ENCODE measurements around the gene KLHL40. TPM values are rescaled to one million over a fixed set of nuclear protein-coding genes. Genes with fewer than 3 reads are reported as not detected.

KLHL40 gene
- total and polyA plus RNA-seq, 2 donors (not counting 3 experiments of a cell fraction or from before 2014, with no cell fraction given): not detected

GRCh38 chr3:42639192-42639591 is 46.1 kb upstream of the KLHL40 start:
- intact Hi-C loops (cut with micrococcal nuclease): no loop called here
- no peak overlapping the region for H3K4me3 ChIP-seq (replicated peaks in 1 of 3; ENCODE audit: insufficient read depth in 1 of 3, low read depth in 1 of 3, low read length in 3 of 3)
- no TSS peak for BruUV-seq (replicated peaks)
- H3K79me2 ChIP-seq (ENCODE audit: control insufficient read depth, insufficient read depth, low read length): peaks cover 23% of the 10 kb centered on the region
- no peak overlapping the region for H3K27ac ChIP-seq (ENCODE audit: insufficient read depth, low read depth, low read length)
- ChIA-PET POLR2A (interaction anchor here (0.5 kb wide), 1 partner anchor 15 kb away, joined by 3 read pairs; the partner anchor contains the start of gene ZBTB47), CTCF (interaction anchor here (1.7 kb wide), 1 partner anchor 26 kb away, joined by 6 read pairs; no protein-coding TSS in a partner anchor)
- no peak overlapping the region for H3K4me2 ChIP-seq (ENCODE audit: insufficient read depth, low read length)
- TF ChIP-seq POLR2A (IDR thresholded peaks at IDR 0.05; ENCODE audit: low read depth, low read length): no peak
- TF ChIP-seq POLR2AphosphoS5 (IDR thresholded peaks at IDR 0.05; ENCODE audit: insufficient read depth, low read depth, low read length): no peak
- no peak for TF ChIP-seq CTCF (IDR thresholded peaks at IDR 0.05; ENCODE audit: extremely low read depth in 1 of 2, insufficient read depth in 1 of 2, low read depth in 1 of 2, low read length in 2 of 2)
- TF ChIP-seq FOS (IDR thresholded peaks at IDR 0.05; ENCODE audit: borderline replicate concordance, insufficient read depth, low read length): no peak
- no peak for TF ChIP-seq GATA2 (IDR thresholded peaks at IDR 0.05; ENCODE audit: insufficient read depth, insufficient read length, low read depth, low read length)
- no peak for TF ChIP-seq JUN (IDR thresholded peaks at IDR 0.05; ENCODE audit: borderline replicate concordance, insufficient read depth, insufficient read length, low read depth)
- no peak for TF ChIP-seq EZH2 (IDR thresholded peaks at IDR 0.05; ENCODE audit: borderline replicate concordance, low read depth, low read length, severe bottlenecking)
- no peak for TF ChIP-seq MAX (IDR thresholded peaks at IDR 0.05; ENCODE audit: insufficient read depth, insufficient read length)
- no peak for TF ChIP-seq MYC (IDR thresholded peaks at IDR 0.05; ENCODE audit: low read depth, low read length)
- dilution Hi-C loops (cut with MboI; ENCODE audit: extremely low pct_ligation_motif_present, low sequenced_read_pairs): no loop called here
- H2AFZ ChIP-seq (ENCODE audit: low read depth, low read length): no peak overlapping the region
- H3K36me3 ChIP-seq (ENCODE audit: control insufficient read depth in 2 of 2, extremely low read depth in 1 of 2, insufficient read depth in 2 of 2, low read length in 2 of 2): peaks cover 33 to 57% of the 10 kb centered on the region in 2 experiments
- no peaks in the 10 kb centered on the region for H3K27me3 ChIP-seq (ENCODE audit: control insufficient read depth in 2 of 2, insufficient read depth in 2 of 2, low read length in 2 of 2)
- H3K9me1 ChIP-seq (replicated peaks; ENCODE audit: control insufficient read depth, extremely low read depth, insufficient read depth, low read length): no peaks in the 10 kb centered on the region
- no peaks in the 10 kb centered on the region for H3K9me3 ChIP-seq (replicated peaks; ENCODE audit: control insufficient read depth, insufficient read depth, low read length)
- FAIRE-seq (no peak), DNase-seq (ENCODE audit: low read depth, low spot score) (no peak)
- H3K9ac ChIP-seq (replicated peaks; ENCODE audit: extremely low read depth, insufficient read depth, low read length): no peak overlapping the region
- H3K4me1 ChIP-seq (ENCODE audit: control insufficient read depth, extremely low read depth, insufficient read depth, low read length): no peaks in the 10 kb centered on the region
- no peaks in the 10 kb centered on the region for H4K20me1 ChIP-seq (replicated peaks; ENCODE audit: control insufficient read depth, extremely low read depth, insufficient read depth, low read length)
